Measurements from ENCODE around the gene KCNA2.

Gene KCNA2

DNA sequence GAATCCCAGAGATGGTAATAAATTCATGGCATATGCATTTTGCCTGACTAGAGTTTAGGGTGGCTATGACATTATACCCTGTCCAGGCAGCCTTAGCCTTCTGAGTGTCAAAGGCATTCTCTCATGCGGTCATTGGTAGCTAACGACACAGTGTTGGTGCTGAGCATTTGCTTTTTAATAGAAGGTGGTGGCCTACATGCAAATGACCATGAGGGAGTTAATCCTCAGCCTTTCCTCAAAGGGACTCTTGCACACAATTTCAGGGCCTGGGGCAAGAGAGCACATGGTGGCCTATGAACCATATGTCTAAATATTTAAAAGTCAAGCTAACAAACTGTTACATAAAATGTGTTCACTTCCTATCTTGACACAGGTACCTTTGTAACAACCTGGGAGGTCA is 56.3 kb downstream of the KCNA2 start:
- TF ChIP-seq, protein P1, sequence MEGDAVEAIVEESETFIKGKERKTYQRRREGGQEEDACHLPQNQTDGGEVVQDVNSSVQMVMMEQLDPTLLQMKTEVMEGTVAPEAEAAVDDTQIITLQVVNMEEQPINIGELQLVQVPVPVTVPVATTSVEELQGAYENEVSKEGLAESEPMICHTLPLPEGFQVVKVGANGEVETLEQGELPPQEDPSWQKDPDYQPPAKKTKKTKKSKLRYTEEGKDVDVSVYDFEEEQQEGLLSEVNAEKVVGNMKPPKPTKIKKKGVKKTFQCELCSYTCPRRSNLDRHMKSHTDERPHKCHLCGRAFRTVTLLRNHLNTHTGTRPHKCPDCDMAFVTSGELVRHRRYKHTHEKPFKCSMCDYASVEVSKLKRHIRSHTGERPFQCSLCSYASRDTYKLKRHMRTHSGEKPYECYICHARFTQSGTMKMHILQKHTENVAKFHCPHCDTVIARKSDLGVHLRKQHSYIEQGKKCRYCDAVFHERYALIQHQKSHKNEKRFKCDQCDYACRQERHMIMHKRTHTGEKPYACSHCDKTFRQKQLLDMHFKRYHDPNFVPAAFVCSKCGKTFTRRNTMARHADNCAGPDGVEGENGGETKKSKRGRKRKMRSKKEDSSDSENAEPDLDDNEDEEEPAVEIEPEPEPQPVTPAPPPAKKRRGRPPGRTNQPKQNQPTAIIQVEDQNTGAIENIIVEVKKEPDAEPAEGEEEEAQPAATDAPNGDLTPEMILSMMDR (IDR thresholded peaks at IDR 0.05): no peak
- Histone ChIP-seq H3K27me3 (ENCODE audit: control insufficient read depth, insufficient read depth, low read length) (no peaks in the 10 kb centered on the region), H3K4me3 (ENCODE audit: low read depth, low read length) (no peak overlapping the region), H3K9me3 (ENCODE audit: control insufficient read depth, low read length) (no peaks in the 10 kb centered on the region), H3K79me2 (no peaks in the 10 kb centered on the region), H3K4me2 (ENCODE audit: low read length) (no peak overlapping the region), H3K27ac (no peak overlapping the region), H3K4me1 (no peaks in the 10 kb centered on the region), H2AFZ (no peak overlapping the region), H3K36me3 (ENCODE audit: control insufficient read depth, insufficient read depth, low read length) (no peaks in the 10 kb centered on the region), H3K9ac (no peak overlapping the region)

DNA sequence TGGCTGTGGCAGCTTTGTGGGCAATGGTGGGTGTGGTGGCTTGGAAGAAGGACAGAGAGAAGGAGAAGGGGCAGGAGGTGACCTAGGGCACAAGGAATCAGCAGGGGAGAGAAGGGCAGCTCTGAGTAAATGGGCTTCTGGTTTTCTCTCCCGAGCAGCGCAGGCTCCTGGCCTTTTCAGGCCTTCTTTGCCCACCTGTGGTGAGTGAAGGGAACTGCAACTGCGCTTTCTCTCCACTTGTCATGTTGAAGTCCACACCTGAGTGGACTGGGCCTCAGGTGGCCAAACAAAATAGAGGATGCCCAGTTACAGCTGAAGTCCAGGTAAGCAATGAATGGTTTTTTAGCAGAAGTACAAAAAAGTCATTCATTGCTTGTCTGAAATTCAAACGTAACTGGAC is 57.8 kb downstream of the KCNA2 start:
- no peaks in the 10 kb centered on the region for H3K4me1 ChIP-seq
- TF ChIP-seq, protein P1 (IDR thresholded peaks at IDR 0.05): peak; percentile 38
- H3K4me2 ChIP-seq (ENCODE audit: low read length): no peak overlapping the region
- H3K9ac ChIP-seq: no peak overlapping the region
- no peaks in the 10 kb centered on the region for H3K79me2 ChIP-seq
- no peaks in the 10 kb centered on the region for H3K36me3 ChIP-seq (ENCODE audit: control insufficient read depth, insufficient read depth, low read length)
- H3K27ac ChIP-seq: no peak overlapping the region
- no peak overlapping the region for H3K4me3 ChIP-seq (ENCODE audit: low read depth, low read length)
- peak overlapping the region; percentile 53 for H2AFZ ChIP-seq
- H3K9me3 ChIP-seq (ENCODE audit: control insufficient read depth, low read length): no peaks in the 10 kb centered on the region
- no peaks in the 10 kb centered on the region for H3K27me3 ChIP-seq (ENCODE audit: control insufficient read depth, insufficient read depth, low read length)

DNA sequence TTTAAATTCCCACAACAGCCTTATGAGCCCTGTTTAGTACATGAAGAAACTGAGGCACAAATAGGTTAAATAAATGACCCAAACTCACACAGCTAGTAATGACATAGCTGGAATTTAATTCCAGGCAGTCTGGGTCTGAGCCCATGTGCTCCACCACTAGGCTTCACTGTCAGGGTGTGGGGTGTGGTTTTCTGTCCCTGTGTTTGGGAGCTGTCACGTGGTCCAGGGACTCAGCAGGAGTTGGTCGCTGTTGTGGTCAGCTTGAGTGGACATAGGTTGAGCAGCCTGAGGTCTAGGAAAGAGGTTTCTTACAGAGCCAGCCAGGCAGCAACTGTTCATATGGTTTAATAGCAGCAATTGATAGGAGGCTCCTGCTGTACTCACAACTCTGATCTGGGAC is 59.1 kb downstream of the KCNA2 start:
- Histone ChIP-seq H3K9me3 (ENCODE audit: control insufficient read depth, low read length) (no peaks in the 10 kb centered on the region), H3K4me3 (ENCODE audit: low read depth, low read length) (no peak overlapping the region), H3K27me3 (ENCODE audit: control insufficient read depth, insufficient read depth, low read length) (no peaks in the 10 kb centered on the region), H3K79me2 (no peaks in the 10 kb centered on the region), H3K4me1 (no peaks in the 10 kb centered on the region), H3K36me3 (ENCODE audit: control insufficient read depth, insufficient read depth, low read length) (no peaks in the 10 kb centered on the region), H3K4me2 (ENCODE audit: low read length) (no peak overlapping the region), H2AFZ (no peak overlapping the region), H3K9ac (no peak overlapping the region), H3K27ac (no peak overlapping the region)
- TF ChIP-seq, protein P1 (IDR thresholded peaks at IDR 0.05): no peak

DNA sequence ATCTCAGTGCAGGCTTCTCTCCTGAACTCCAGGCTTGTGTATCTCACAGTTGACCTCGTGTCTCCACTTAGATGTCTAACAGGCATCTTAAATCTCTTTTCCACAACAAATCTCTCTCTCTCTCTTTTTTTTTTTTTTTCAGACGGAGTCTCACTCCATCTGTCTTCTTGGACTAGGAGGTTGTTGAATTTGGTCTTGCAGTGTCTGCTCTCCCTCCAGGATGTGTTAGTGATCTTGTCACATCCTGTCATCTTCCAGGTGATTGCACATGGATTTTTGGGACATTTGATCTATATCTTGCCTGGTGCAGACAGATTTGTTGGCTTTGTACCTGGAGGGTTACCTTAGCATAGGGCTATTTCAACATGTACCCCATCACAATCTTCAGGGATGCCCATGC is 60.7 kb downstream of the KCNA2 start:
- H3K27me3 ChIP-seq (ENCODE audit: control insufficient read depth, insufficient read depth, low read length): no peaks in the 10 kb centered on the region
- no peaks in the 10 kb centered on the region for H3K9me3 ChIP-seq (ENCODE audit: control insufficient read depth, low read length)
- H3K27ac ChIP-seq: no peak overlapping the region

DNA sequence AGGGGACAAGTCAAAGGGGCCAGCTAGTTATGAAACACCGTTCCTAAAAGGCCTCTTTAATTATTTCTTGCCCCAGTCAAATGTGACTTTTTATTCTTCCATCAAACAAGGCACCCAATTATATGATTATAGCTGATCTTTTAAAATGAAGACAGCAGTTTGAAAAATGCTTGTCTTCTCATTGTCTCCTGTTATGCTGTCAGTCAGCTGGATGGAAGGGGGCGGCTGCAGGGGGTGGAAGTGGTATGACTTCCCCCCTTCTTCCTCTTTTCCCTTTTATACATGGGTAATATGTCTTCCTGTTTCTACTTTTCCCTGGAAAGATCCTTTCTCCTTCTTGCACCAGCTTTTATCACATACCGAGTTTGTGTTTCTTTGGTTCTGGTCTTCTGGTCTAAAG is 61.4 kb downstream of the KCNA2 start:
- no peak overlapping the region for H3K4me2 ChIP-seq (ENCODE audit: low read length)
- no peak overlapping the region for H3K27ac ChIP-seq
- H3K4me3 ChIP-seq (ENCODE audit: low read depth, low read length): no peak overlapping the region
- H3K4me1 ChIP-seq: no peaks in the 10 kb centered on the region
- TF ChIP-seq, protein P1 (IDR thresholded peaks at IDR 0.05): no peak
- H3K79me2 ChIP-seq: no peaks in the 10 kb centered on the region
- H3K9ac ChIP-seq: no peak overlapping the region
- H3K27me3 ChIP-seq (ENCODE audit: control insufficient read depth, insufficient read depth, low read length): no peaks in the 10 kb centered on the region
- no peak overlapping the region for H2AFZ ChIP-seq
- no peaks in the 10 kb centered on the region for H3K9me3 ChIP-seq (ENCODE audit: control insufficient read depth, low read length)
- H3K36me3 ChIP-seq (ENCODE audit: control insufficient read depth, insufficient read depth, low read length): no peaks in the 10 kb centered on the region

More for the DNA sequence above, 60.7 kb downstream of the KCNA2 start:
- TF ChIP-seq, protein P1 (IDR thresholded peaks at IDR 0.05): no peak
- Histone ChIP-seq H3K4me2 (ENCODE audit: low read length) (no peak overlapping the region), H3K9ac (no peak overlapping the region), H2AFZ (no peak overlapping the region), H3K4me3 (ENCODE audit: low read depth, low read length) (no peak overlapping the region), H3K4me1 (no peaks in the 10 kb centered on the region), H3K79me2 (no peaks in the 10 kb centered on the region), H3K36me3 (ENCODE audit: control insufficient read depth, insufficient read depth, low read length) (no peaks in the 10 kb centered on the region)
